Endometrial microvascular endothelial cells (primary cell): ENCODE data around the gene PRSS3. TPM values are rescaled to one million over a fixed set of nuclear protein-coding genes. Genes with fewer than 3 reads are reported as not detected.
"Not testable (repeated sequence)": the region's sequence is repeated elsewhere in the genome, so short reads cannot be mapped to it uniquely, and the experiment has no call there.

Experiments used
- in situ Hi-C: cut with HindIII; loops from 2 replicates; pipeline ENCODE4 v1.10.0; 2017; ENCODE audit warnings: low sequenced_read_pairs, low pct_unique_long_range_greater_than_20kb; ENCODE audit errors: inconsistent ontology term
- total RNA-seq: library from RNA; depleted of rRNA; stranded (reverse); fragments of >200 nt; gene quantifications from one replicate; pipeline ENCODE4 v1.2.3, GENCODE V29; 2015; ENCODE audit errors: inconsistent ontology term

The PRSS3 gene
- 90.0 TPM for total RNA-seq

DNA sequence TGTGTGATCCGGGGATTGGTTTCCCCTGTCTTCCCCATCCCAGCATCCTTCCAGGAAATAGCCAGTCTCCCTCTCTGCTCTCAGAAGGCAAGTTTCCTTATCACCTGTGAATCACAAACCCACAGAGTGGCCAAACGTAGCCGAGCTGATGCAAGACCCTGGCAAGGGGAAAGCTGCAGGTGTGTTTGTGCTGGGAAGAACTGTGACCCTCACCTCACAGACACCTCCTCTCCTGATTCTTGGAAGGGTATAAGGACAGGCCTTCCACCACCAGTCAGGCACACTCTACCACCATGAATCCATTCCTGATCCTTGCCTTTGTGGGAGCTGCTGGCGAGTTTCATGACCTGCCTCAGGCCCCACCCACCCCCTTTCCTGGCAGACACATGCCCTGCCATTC, at the start of gene PRSS3:
Gene PRSS3, plus strand, starts transcription at position 281 of the 400 bp plus-strand sequence. Its CDS starts 13 bp downstream, at position 294.
- in situ Hi-C loops, result no loop called here

DNA sequence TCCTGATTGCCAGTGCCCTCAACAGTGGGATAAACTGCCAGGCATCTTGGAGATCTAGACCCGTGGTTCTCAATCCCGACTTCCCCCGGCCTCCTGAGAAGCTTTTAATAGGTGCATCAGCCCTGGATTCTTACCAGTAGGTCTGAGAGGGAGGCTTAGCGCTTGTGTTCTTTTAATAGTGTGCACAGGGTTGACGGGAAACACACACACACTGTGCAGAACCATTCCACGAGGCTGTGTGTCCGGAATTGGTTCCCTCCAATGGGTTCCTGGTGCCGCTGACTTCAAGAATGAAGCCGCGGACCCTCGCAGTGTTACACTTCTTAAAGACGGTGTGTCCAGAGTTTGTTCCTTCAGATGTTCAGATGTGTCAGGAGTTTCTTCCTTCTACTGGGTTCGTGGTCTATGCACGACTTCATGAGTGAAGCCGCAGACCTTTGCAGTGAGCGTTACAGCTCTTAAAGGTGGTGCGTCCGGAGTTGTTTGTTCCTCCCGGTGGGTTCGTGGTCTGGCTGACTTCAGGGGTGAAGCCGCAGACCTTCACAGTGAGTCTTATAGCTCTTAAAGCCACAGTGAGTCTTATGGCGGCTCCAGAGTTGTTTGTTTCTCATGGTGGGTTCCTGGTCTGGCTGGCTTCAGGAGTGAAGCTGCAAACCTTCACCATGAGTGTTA, 46.6 kb upstream of the PRSS3 start:
- in situ Hi-C loops, result no loop called here

DNA sequence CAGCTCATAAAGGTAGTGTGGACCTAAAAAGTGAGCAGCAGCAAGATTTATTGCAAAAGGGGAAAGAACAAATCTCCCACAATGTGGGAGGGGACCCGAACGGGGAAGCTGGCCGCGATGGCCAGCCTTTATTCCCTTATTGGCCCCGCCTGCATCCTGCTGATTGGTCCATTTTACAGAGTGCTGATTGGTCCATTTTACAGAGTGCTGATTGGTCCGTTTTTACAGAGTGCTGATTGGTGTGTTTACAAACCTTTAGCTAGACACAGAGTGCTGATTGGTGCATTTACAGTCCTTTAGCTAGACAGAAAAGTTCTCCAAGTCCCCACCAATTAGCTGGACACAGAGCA, 46.1 kb upstream of the PRSS3 start:
- in situ Hi-C loops, result not testable (repeated sequence)

DNA sequence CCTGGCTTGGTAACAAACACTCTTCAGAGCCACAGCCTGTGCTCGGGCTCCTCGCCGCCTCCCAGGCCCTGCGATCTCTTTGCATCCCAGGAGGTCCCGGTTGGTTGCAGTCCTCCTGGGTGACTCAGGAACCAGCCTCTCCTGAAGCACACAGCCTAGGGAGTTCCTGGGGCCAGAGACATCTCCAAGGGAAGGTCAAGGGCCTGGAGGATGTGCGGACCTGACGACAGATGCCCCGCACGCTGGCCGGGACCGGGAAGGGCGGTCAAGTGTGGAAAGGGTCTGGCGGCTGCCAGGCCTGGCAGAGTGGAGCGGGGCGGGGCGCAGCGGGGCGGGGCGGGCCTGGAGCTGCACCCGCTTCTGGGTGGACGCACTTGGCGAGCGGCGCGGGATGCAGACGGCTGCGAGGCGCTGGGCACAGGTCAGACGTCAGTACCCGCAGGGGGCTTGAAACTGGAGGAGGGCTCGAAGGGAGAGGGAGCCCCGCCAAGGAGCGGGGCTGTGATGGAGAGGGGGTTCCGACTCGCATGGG, 45.0 kb upstream of the PRSS3 start:
- in situ Hi-C loops, result no loop called here

DNA sequence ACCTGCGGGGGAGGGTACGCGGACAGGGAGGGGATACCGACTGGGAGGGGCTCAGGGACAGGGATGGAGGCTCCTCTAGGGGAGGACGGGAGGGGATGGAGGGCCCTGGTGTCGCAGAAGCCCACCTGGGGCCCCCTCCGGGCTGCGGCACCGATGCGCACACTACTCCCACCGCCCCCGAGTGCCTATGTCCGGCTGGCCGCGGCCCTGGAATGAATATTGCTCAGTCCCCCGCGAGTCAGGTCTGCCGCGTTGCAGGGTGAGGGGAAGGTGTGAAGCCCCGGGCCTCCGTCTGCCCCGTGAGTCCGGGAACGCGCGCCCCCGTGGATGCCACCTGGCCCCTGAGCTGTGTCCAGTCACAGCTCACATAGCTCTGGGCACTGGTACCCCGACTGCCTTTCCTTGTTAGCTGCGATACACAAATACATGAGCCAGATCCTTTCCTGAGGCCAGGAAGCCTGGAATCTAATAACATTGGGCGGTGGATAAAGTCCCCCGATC, 44.5 kb upstream of the PRSS3 start:
- in situ Hi-C loops, result no loop called here

DNA sequence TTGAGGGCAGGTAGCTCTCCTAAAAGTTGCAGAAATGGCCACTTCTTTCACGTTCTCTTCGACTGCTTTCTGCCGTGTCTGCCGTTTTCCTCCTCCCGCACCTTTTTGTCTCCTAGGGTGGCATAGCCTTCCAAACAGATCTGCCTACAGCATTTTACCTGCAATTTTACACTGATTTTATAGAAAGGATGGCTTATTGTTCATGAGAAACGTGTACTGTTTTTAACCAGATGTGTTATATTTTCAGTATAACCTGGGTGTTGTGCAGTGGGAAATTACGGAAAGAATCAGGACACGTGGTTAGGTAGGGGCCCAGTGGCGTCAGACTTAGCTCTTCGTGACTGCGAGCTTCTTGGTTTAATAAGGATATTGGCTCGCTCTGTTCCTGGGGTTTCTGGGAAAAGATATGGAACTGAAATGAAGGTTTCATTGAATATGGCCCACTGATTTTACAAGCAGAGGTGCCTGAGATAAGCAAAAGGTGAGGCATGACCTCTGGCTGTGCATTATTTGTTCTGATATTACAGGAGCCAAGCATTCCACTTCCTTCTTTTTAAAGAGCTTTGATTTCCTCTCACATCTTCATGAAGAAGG, 43.7 kb upstream of the PRSS3 start:
- in situ Hi-C loops, result no loop called here

DNA sequence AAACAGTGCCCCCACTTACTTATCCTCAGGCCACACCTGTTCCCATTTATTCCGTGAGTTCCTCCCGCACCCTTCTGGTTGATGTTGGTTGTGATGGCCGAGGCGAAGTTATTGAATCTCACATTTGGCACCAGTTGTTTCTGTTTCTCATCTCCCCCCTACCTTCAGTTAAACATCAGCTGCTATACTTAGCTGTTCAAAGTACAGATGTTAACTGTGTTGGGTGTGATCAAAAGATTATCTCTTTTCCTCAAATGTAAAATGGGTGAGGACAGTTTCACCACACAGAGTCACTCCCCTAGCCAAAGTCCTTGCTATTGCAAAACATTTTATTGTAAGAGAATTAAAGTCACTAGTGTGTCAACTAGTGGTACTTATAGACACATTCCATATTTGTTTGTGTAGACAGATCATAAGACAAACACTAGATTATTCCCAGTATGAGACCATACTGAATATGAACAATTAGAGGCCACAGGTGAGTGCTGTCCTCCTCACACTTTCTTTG, 43.2 kb upstream of the PRSS3 start:
- in situ Hi-C loops, result no loop called here

DNA sequence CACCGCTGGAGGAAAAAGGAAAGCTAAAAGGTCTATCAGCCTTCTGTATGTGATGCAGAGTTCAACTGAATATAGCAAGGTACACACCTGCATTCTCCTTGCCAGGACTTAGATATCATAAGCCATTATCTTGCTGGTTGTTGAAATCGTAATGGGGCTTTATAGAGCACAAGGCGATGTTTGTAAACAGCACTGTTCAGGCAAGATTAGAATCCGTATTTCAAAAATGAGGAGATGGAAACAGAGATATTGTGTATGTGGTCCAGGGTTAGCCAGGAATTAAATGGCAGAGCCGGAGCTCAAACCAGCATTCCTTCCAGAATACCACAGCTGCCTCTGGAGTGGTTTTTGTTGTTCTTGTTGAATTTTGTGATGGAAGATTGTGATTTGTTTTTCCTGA, 42.6 kb upstream of the PRSS3 start:
- in situ Hi-C loops, result not testable (repeated sequence)

DNA sequence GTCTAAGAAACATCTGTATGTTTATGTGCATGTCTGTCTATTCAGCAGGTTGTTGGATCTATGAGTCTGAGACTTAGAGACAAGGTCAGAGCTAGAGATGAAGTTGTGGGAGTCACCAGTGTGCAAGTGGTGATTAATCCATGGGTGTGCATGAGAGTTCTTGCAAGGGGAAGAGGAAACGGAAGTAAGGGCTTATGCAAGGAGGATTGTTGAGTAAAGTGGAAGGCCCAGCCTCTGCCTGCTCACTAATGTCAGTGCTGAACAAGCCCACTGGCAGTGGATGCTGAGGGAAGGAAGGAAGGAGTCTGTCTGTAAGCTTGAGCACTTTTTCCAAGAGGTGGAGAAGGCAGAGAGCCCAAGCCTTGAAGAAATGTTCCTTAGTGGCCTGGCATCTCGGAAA, 35.7 kb upstream of the PRSS3 start:
- in situ Hi-C loops, result not testable (repeated sequence)

DNA sequence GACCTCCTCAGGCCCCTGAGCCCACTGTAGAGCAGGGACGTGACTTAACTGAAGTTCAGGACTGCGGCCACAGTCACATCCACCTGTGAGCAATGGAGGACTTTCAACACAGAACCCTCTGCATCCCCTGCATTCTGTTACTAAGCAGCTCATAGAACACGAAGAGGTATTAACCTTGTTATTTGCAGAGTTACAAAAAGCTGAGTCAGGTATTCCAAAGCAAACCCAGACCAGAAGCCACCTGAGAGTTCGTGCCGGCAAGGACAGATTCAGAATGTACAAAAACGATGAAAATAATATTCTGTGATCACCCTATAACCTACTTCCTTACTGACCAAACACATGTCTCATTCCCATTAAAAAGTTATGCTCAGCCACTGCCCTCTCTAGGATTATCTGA, 33.0 kb upstream of the PRSS3 start:
- in situ Hi-C loops, result no loop called here

DNA sequence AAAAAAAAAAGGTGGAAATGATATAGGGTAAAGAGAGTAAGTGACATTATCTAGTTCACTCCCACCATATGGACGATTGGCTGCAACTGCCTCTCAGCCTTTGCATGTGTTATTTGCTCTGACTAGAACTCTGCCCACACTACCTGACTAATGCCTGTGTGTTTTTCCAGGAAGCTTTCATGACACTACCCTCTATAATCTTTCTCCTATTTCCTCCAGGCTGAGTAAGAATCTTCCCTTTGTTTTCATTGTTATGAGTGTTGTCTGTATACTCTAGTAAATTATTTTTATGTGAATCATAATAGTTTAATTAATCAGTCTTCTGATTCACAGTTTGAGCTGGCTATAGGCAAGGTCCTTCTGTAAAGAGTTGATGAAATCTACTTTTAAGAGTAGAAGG, 31.7 kb upstream of the PRSS3 start:
- in situ Hi-C loops, result not testable (repeated sequence)

DNA sequence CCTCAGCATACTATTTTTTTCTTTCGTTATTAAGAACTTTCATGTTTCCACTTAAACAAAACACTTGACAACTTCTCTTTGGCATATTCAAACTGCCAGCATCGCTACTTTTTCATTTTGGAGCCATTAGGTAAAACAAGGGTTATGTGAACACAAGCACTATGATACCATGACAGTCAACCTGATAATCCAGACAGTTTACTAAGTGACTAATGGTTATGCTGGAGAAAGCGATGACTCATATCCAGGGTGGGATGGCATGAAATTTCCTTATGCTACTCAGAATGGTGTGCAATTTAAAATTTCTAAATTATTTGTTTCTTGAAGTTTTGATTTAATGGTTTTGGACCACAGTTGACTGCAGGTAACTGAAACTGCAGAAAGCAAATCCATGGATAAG, 29.9 kb upstream of the PRSS3 start:
- in situ Hi-C loops, result no loop called here

DNA sequence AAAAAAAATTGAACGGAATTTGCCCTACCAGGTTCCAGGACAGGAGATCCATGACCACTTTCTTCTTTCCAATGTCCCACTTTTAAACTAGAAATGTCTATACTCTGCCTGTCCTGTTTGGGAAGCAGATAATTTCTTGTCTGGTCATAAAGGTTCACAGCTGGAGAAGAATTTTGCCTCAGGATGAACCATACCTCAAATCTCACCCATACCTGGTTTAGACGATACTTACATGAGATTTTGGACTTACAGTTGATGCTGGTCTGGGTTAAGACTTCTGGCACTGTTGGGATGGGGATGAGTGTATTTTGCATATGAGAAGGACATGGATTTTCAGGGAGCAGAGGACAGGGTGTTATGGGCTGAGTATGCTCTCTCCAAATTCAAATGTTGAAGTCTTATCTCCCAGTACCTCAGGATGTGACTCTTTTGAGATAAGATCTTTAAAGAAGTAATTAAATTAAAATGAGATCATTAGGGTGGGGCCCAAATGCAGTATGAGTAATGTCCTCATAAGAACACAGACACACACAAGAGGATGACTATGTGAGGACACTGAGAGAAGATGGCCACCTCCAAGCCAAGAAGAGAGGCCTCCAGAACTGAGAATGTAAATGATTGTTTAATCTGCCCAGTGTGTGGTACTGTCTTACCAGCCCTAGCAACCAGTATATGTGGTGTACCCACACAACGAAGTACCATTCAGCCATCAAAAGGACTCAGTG, 25.0 kb upstream of the PRSS3 start:
- in situ Hi-C loops, result not testable (repeated sequence)

DNA sequence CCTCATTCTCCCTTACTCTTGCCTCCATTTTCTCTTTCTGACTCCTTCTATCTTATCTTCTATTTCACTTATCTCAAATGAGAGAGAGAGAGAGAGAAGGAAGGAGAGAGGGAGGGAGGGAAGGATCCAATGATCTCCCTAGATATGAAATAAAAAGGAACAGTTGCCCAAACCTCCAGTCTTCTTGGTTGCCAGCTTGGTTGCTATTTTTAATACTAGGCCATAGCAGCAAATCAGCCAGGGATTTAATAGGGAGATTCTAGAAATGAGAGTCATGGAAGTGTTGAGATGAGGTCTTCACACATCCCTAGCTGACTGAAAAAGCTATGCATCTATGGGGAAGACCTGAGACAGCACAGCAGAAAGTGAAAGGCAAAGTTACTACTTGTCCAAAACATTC, 22.2 kb upstream of the PRSS3 start:
- in situ Hi-C loops, result not testable (repeated sequence)

DNA sequence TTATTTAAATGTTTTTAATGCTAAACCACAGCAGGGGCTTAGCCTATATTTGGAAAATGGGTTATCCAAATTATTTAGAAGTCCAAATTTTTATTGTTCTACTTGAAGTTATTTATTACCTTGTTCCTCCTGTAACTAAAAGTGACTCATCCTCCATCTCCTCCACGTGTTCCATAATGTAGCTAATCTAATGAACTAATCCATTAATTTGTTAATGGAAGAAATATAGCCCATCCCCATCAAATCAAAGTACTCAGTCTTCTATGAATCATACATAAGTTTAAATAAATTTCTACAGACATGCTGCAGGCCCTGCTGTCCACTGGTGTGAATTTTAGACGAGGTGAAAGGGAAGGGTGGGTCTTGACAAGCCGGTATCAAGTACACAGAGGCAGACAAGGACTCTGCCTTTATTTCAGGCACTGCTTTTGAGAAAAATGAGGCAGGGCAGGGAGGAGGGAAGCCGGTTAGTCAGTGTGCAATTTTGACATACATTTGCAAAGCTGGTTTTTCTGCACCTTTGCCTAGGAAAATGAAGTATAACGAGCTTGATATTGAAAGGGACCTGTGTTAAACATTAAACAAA, 21.2 kb upstream of the PRSS3 start:
- in situ Hi-C loops, result not testable (repeated sequence)

DNA sequence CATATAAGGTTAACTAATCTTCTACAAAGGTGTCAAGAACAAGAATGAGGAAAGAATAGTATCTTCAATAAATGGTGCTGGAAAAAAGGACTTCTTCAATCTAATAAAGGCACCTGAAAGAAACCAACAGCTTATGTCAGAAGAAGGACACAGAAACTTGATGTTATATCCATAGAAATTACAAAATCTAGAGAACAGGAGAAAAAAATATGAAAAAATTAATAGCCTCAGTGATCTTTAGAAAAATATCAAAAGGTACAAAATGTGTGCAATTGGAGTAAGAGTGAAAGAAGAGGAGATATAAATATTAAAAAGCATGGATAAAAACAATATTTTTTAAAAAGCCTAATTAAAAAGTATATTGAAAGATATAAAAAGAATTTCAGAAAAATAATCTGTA, 18.8 kb upstream of the PRSS3 start:
- in situ Hi-C loops, result no loop called here

DNA sequence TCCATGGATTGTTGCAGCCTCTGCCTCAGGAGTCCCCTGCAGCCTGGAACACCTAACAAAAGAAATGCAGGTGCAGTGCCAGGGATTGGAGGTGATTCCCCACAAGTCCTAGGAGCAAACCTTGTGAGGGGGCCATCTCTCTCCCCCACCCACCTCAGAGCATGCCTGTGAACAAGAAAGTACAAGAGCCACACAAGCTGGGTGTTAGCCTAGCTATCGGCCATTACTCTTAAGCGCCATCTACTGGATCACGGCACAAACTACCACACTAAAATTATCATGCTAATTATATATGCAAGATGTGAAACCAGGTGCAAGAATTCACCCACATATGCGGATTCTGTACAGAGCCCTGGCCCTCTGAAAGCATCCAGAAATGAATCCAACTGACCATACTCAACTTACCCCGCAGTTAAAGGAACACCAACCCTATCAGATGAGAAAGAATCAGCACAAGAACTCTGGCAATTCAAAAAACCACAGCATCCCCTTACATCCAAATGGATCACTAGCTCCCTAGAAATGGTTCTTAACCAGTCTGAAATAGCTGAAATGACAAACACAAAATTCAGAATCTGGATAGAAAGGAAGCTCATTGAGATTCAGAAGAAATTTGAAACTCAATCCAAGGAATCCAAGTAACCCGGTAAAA, 16.5 kb upstream of the PRSS3 start:
- in situ Hi-C loops, result no loop called here

DNA sequence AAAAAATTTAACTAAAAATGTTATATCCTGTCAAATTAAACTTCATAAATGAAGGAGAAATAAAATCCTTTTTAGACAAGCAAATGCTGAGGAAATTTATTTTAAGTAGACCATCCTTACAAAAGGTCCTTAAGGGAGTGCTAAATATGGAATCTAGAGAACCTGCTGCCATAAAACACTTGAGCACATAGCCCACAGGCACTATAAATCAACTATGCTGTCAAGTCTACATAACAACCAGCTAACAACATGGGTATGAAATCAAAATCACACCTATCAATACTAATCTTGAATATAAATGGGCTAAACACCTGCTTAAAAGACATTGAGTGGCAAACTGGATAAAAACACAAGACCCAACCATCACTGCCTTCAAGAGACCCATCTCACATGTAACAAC, 15.1 kb upstream of the PRSS3 start:
- in situ Hi-C loops, result no loop called here

DNA sequence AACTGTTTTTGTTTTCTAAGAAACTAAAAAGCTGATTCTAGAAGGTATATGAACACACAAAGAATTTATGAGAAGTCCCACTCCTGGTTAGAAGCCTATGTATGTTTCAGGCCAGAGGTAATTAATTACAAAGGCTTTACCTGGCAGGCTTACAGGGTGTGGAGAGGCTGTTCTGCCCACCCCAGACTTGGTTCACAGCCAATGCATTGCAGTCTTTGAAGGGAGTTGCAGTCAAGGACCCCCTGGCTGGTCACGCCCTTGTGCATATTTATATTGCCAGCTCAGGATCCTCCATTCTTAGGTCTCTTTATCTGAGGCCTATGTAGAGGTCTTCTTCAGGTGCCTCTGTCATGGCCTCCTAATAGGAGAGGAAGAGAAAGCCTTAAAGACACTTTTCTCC, 13.6 kb upstream of the PRSS3 start:
- in situ Hi-C loops, result no loop called here
